T-helper 1 cell (primary cell): Measurements from ENCODE around the gene THEM4.
"Not testable (repeated sequence)": the region's sequence is repeated elsewhere in the genome, so short reads cannot be mapped to it uniquely, and the experiment has no call there.

ENCODE experiments used
- DNase-seq, 5 donors: peaks; one replicate each; pipeline ENCODE4 v3.0.0-alpha.2; 2012 to 2020

The THEM4 gene

GRCh38 chr1:151892190-151892589 is 17.1 kb downstream of the THEM4 start:
- DNase-seq, result no peak

DNA sequence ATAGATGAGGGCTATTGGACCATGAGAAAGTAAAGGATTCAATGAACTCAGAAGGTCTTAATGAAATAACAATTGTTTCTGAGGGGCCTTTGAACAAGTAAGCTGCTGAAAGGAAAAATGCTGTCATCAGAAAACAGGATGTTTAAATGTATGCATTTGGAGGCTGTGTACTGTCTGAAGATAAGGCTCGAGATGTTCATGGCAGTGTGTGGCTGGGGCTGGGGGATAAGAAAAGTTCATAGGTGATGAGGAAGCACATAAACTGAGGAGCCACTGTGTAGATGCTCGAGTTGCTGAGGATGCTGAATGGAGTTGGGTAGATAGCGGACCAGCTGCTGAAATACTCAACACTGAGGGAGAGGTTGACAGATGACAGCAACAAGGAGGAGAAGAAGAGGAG is 17.8 kb downstream of the THEM4 start:
- DNase-seq, result no peak

DNA sequence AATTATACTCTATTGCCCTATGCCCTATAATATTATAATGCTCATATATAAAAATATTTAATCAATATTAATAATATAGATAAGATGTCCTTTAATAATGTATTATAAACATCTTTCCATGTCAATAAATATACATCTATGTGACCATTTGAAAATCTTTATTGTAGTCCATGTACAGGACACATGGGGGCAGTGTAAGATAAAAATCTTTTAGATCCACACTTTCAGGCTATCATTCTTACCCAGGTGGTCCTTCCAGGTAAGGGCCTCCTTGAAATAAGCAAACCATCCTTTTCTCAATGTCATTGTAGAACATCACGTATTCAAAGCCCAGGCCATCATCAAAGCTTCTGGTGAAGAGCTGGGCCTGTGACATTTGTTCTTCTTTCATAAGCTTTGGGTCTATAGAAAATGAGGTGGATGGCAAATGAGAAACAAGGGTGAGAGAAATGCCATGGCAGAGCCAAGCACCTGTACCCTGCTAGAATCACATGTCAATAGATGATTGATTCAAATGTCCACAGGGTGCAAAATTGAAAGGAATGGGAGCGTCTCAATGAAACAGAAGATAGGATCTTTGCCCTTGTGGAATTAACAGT is 20.2 kb downstream of the THEM4 start:
- no peak for DNase-seq

GRCh38 chr1:151887028-151887427 is 22.3 kb downstream of the THEM4 start:
- DNase-seq, result no peak

- DNase-seq, result no peak
These were observed 23.8 kb downstream of the THEM4 start for GRCh38 chr1:151885479-151885878.

GRCh38 chr1:151884879-151885278 is 24.4 kb downstream of the THEM4 start:
- not testable (repeated sequence) for DNase-seq

- not testable (repeated sequence) for DNase-seq
These were observed 24.9 kb downstream of the THEM4 start for GRCh38 chr1:151884445-151884844.

DNA sequence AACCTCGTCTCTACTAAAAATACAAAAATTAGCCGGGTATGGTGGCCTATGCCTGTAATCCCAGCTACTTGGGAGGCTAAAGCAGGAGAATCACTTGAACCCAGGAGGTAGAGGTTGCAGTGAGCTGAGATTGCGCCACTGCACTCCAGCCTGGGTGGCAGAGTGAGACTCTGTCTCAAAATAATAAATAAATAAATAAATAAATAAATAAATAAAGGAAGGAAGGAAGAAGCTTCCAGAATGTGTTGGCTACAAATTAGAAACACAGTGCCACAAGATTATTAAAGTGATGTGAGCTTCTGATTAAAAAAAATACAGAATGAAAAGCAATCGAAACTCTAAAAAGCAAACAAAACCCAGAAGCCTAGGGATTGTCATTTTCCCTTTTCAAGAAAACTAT is 25.4 kb downstream of the THEM4 start:
- DNase-seq, result not testable (repeated sequence)

DNA sequence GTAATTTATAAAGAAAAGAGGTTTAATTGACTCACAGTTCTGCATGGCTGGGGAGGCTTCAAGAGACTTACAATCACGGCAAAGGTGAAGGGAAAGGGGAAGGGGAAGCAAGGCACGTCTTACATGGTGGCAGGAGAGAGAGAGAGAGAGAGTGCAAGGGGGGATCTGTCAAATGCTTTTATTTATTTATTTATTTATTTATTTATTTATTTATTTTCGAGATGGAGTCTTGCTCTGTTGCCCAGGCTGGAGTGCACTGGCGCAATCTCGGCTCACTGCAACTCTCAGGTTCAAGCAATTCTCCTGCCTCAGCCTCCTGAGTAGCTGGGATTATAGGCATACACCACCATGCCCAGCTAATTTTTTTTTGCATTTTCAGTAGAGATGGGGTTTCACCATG is 26.4 kb downstream of the THEM4 start:
- not testable (repeated sequence) for DNase-seq

DNA sequence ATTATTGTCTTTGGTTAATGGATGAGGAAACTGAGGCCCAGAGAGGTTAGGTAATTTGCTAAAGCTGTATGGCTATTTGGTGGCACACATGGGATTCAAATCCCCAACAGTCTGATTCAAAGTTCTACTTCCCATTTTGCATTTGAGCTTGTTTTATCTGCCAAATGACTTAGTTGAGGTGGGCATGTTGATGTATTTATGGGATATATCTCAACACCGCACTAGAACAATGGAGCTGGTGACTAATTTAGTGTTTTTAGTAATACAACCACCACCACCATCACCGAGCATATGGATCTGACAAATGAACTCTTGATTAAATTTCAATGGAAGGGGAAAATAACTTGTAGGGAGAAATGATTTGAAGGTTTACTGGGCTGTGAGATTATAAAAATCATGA is 26.8 kb downstream of the THEM4 start:
- DNase-seq, result no peak

- no peak for DNase-seq
These were observed 27.8 kb downstream of the THEM4 start for GRCh38 chr1:151881479-151881878.

DNA sequence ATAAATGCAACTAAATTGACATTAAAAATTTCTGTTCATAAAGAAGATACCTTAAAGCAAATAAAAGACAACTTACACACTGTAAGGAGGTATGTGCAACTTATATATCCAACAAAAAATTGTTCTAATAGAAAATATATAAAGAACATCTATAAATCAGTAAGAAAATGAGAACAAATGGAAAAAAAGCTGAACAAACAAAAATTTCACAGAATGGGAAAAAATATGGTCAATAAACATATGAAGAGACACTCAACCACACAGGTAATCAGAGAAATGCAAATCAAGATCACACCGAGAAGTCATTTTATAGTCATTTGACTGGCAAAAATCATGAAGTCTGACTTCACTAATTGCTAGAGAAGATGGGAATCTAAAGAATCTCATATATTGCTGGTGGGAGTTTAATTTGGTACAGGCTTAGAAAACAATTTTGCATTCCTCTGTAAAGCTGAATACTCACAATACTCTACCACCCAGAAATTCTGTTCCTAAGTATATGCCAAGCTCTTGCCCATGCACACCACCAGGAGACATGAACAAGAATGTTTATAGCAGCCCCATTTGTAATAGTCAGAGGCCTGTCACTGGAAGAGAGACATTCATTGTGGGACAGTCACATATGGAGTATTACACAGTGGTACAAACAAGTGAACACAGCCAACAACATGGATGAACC is 33.8 kb downstream of the THEM4 start:
- DNase-seq, result no peak

- not testable (repeated sequence) for DNase-seq
These were observed 36.5 kb downstream of the THEM4 start for GRCh38 chr1:151872776-151873175.

- DNase-seq, result no peak
These were observed 37.9 kb downstream of the THEM4 start for GRCh38 chr1:151871284-151872030.

DNA sequence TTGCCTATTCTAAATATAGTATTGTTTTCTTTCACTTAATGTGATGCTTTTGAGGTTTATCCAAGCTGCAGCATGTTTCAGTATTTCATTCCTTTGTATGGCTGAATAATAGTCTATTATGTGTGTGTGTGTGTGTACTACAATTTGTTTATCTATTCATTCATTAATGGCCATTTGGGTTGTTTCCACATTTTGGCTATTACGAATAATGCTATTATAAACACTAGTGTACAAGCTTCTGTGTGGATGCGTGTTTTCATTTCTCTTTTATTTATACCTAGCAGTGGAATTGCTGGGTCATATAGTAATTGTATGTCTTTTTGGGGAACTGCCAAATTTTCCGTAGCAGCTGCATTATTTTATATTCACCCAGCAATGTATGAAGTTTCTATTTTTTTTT is 40.8 kb downstream of the THEM4 start:
- no peak for DNase-seq

DNA sequence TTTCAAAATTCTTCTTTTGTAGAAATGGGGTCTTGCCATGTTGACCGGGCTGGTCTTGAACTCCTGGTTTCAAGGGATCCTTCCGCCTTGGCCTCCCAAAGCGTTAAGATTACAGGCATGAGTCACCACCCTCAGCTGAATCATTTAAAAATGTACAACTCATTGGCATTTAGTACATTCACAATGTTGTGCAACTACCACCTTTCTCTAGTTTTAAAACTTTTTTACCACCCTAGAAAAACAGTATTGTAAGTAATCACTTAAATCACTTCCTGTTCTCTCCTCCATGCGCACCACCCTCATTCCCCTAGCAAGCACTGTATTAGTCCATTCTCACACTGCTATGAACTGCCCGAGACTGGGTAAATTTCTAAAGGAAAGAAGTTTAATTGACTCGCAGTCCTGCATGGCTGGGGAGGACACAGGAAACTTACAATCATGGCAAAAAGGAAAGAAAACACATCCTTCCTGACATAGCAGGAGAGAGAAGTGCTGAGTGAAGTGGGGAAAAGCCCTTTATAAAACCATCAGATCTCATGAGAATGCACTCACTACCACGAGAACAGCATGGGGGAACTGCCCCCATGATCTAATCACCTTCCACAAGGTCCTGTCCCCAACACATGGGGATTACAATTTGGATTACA is 41.4 kb downstream of the THEM4 start:
- no peak for DNase-seq

DNA sequence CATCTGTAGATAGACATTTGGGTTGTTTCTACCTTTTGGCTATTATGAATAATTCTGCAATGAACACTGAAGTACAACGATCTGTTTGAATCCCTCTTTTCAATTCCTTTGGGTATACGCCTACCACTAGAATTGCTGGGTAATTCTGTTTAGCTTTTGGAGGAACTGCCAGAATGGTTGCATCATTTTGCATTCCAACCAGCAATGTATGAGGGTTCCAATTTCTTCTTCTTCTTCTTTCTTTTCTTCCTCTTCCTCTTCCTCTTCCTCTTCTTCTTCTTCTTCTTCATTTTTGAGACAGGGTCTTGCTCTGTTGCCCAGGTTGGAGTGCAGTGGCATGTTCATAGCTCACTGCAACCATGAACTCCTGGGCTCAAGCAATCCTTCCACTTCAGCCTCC is 42.0 kb downstream of the THEM4 start:
- DNase-seq, result no peak

DNA sequence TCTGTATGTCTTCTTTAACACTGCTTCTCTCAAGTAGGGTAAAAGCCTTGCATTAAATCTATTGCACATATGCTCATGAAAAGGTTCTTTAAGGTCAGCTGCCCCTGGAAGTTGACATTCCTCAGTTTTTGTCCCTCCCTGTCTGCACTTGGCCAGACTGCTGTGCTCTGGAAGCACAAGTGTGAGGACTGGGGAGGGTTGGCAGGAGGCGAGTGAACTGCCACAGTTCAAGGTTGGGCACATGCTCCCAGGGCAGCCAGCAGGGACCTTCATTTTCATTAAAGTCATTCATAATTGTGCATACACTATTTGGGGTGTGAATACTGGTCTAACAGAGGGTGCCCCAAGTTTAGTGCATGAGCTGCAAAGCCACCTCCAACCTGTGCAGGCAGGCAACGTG is 44.9 kb downstream of the THEM4 start:
- no peak for DNase-seq

- DNase-seq, result no peak
These were observed 46.7 kb downstream of the THEM4 start for GRCh38 chr1:151862604-151863003.

- no peak for DNase-seq
These were observed 48.7 kb downstream of the THEM4 start for GRCh38 chr1:151860504-151861187.

DNA sequence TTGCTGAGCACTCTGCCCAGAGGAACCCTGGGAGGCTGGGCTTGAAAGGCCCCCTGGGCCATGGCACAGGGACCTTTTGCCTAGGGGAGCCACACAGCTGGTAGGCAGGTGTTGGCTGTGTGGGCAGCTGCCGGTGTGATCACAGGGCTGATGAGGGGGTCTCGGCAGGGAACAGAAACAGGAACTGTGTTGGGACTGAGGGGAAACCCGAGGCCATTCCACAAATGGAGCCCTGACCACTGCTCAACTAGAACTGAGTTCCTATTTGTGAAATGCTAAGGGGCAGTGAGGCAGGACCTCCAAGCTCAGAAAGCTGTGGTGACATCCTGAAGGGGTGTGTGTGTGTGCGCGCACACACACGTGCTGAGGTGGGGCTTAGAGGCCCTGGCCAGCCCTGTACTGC is 49.4 kb downstream of the THEM4 start:
- no peak for DNase-seq

- DNase-seq, result no peak
These were observed 50.2 kb downstream of the THEM4 start for GRCh38 chr1:151858886-151859665.
